VCaP (cell line): ENCODE measurements around the gene GPR157.

Source experiments
- H3K27ac ChIP-seq: fragments of 450-650 bp; 2 replicates; pipeline ENCODE4 v1.5.1; 2017
- CTCF ChIP-seq: fragments of 450-650 bp; conservative IDR thresholded peaks from 2 replicates; pipeline ENCODE4 v1.5.1; 2017; ENCODE audit warnings: mild to moderate bottlenecking, moderate library complexity

The GPR157 gene

GRCh38 chr1:9071554-9072235, 57.2 kb downstream of the GPR157 start:
- TF ChIP-seq CTCF: no peak
- peak overlapping the region; percentile 92 for H3K27ac ChIP-seq

GRCh38 chr1:9070486-9070885, 58.4 kb downstream of the GPR157 start:
- H3K27ac ChIP-seq: peak overlapping the region; percentile 92
- no peak for TF ChIP-seq CTCF

- no peak for TF ChIP-seq CTCF
- H3K27ac ChIP-seq: peak within 1 kb of the TSS; percentile 92
Observed at GRCh38 chr1:9069326-9070100, 59.4 kb downstream of the GPR157 start, which contains the start of gene SLC2A5. SLC2A5 (minus strand) TSS chr1:9069635; CDS start chr1:9069536, 99 bp downstream.

GRCh38 chr1:9068981-9069325, 59.9 kb downstream of the GPR157 start:
- H3K27ac ChIP-seq: peak overlapping the region; percentile 92; the same call in 1 of the 2 replicates
- TF ChIP-seq CTCF: no peak

GRCh38 chr1:9066945-9067807, 61.7 kb downstream of the GPR157 start:
- no peak overlapping the region for H3K27ac ChIP-seq
- TF ChIP-seq CTCF: no peak

- no peak for TF ChIP-seq CTCF
- H3K27ac ChIP-seq: no peak overlapping the region
Observed at GRCh38 chr1:9065213-9065751, 63.6 kb downstream of the GPR157 start.

- H3K27ac ChIP-seq: no peak overlapping the region
- no peak for TF ChIP-seq CTCF
Observed at GRCh38 chr1:9062846-9063245, 66.1 kb downstream of the GPR157 start.
